CD4-positive, alpha-beta T cell treated with Interleukin-15 for 4 hours (primary cell): ENCODE results near the gene IL11RA.

Experiments used
- DNase-seq: peaks from one replicate; pipeline ENCODE4 v3.0.0-alpha.2; 2020; ENCODE audit warnings: low spot score

The IL11RA gene

DNA sequence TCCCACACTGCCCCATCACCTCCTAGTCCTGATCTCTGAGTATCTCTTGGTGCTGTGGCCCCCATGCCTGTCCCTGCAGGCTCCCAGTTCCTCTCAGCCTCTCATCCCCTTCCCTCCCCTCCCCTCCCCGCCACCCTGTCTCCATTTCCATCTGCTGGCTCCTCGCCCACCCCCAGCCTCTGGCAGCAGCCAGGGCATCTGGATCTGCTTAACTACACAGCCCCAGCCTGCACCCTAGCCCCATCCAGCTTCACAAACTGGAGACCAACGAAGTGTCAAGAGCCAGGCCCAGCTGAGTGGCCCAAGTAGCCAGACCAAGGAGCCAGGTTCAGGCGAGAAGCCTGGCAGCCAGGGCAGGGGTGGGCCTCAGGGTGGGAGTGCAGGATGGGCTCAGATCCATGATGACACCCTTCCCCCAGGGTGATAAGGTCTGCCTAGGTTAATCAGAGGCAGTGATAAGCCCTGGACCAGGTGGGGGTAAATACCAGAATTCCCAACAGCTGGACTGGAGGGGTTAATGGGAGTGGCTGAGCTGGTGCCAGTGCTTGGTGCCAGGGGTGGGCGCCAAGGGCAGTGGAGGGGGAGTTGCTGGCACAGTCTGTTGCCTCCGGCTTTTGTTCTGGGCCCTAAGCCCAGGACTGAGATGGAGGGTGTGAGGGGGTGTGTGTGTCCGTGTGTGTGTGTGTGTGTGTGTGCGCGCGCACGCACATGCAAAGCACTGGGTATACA, 2.5 kb downstream of the IL11RA start:
- no peak for DNase-seq

DNA sequence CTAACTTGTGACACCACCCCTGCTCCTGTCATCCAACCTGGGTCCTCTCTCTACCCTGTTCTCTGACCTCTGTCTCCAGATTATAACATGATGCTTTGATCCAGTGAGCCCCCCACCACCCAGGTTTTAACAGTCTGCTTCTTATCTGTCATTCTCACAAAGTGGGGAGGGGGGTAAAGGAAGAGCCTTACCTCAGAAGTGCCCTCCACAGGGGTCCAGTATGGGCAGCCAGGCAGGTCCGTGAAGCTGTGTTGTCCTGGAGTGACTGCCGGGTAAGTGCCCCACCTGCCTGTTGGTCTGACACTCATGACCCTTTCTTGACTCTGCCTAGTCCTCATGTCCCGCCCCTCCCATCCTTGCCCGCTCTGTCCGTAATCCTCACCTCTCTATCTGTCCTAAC, 3.4 kb downstream of the IL11RA start:
- DNase-seq, result no peak

GRCh38 chr9:34656992-34657391, 5.0 kb downstream of the IL11RA start:
- DNase-seq, result no peak

GRCh38 chr9:34658461-34658860, 6.5 kb downstream of the IL11RA start:
- no peak for DNase-seq

DNA sequence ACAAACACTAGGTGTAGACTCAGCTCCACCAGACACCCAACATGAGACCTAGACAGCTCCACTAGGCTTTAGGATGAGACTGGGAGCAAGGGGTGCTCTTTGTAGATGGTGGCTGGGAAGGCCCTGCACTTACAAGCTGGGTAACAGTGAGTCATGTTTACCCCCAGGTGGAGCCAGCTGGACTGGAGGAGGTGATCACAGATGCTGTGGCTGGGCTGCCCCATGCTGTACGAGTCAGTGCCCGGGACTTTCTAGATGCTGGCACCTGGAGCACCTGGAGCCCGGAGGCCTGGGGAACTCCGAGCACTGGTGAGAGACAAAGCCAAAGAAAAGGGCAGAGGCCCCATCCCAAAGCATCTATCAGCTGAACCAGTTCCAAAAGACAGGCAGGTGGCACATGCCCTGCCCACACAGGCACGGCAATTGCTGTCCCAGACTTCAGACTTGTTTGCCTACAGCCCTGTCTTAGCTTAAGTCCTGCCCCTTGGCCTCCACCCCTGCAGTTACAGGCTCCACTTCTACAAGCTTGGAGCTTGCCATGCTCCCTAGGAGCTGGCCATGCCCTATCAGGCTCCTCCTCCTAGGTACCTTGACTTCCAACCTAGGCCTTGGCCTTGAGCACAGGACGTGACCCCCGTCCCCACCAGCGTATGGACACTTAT, 7.7 kb downstream of the IL11RA start:
- DNase-seq, result peak; percentile 25

DNA sequence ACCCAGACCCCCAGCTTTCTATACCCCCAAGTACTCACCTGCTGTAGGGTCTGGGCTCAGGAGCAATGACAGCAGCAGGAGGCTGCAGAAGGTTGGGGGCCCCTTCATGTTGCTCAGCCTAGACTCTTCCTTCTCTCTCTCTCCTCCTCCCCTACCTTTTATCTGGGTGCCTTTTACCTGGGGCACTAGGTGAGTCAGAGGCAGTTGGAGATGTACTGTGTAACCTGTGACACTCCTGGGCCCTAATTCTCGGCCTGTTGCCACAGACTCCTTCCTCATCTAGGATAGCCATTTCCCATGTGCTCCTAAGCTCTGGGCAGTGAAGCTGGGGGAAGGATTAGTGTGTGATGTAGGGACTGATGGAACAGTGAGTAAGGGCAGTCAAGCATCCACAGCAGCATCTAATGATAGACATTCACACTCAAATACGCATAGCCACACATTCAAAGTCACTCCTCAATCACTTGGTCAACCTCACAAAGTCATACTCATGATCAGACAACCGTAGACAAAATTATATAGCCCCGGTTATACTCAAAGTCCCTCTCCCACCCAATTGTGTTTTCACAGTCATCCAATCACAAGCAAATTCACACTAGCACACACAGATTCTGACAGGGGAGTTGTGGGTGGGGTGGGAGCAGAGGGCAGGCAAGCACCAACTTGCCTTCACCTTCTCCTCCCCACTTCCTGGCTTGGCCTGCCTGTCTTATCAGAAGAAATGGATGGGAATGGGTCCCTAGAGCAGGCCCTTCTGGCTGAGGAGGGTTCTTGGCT, 10.7 kb downstream of the IL11RA start, which contains the start of gene CCL27:
TSS of gene CCL27 (minus strand) at position 132 of the 777 bp plus-strand sequence. CDS start at position 108, 24 bp downstream.
- DNase-seq, result peak; percentile 69

DNA sequence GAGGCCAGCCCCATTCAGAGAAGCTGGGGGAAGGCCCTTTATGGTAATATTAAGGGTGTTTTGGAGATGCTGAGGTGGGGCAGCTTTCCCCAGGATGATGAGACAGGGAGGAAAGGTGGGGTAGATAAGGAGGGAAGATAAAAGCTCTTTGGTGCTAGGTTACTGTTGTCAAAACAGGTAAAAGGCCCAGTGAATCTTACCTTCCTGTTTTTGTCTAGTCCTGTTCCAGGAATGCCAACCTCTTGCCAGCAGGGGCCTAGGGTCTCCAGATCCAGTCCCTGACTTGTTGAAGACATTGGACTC, 11.3 kb downstream of the IL11RA start:
- DNase-seq, result peak; percentile 87

- peak; percentile 86 for DNase-seq
Measured at GRCh38 chr9:34664281-34665066, 12.5 kb downstream of the IL11RA start.

GRCh38 chr9:34665067-34665380, 13.0 kb downstream of the IL11RA start:
- no peak for DNase-seq

DNA sequence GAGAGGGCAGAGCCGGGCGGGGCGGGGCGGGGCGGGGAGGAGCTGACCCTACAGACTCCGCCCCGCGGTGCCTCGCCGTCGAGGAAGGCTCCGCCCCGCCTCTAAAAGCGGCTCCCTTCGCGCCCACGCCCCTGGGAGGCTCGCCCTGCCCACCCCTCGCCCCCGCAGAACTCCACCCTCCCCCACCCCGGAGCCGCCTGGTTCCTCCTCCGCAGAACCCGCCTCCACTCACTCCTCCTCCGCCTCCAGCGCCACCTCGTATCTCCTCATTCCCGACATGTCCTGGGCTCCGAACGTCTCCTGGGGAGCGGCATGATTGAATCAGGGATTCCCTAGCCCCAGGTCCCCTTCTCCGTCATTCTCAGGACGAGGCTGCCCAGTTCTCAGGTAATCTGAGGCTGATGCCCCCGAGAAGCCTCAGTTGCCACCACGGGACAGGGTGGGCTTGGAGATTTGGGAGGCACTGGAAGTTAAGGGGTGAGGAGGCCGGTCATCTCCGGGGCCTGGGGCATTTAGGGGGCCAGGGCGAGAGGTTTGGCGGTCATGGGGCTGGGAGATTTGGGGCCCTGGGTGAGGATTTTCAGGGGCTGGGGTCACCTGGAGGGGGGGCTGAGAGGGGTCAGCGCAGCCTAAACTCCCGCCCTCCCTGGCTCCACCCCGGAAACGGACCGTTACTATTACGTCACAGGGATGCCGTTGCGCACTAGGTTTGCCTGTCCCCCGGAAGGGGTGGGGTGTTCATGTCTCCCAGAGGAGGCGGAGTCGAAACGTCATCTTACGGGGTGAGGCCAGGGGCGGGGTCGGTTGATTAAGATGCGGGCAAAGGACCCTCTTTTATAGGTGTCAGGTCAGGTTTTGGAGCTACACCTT, 13.6 kb downstream of the IL11RA start:
- peak; percentile 91 for DNase-seq

- no peak for DNase-seq
Measured at GRCh38 chr9:34669809-34670562, 18.0 kb downstream of the IL11RA start.

DNA sequence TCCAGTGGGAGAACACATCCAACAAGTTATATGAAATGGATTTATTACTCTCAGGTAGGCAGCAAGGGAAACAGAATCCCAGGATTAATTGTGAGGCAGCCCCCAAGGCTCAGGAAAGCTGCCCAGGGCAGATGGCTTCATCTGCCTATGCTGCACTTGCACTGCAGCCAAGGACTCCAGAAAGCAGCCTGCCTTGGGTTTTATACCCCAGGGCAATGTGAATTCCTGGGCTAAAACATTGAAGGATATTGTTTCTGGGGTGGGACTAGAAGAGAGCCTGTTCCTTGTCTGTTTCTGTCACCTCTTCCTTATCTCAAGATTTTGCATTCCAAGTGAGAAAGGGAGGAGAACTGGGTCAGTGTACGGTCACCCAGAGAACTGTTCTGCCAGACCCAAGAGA, 19.3 kb downstream of the IL11RA start:
- DNase-seq, result no peak

DNA sequence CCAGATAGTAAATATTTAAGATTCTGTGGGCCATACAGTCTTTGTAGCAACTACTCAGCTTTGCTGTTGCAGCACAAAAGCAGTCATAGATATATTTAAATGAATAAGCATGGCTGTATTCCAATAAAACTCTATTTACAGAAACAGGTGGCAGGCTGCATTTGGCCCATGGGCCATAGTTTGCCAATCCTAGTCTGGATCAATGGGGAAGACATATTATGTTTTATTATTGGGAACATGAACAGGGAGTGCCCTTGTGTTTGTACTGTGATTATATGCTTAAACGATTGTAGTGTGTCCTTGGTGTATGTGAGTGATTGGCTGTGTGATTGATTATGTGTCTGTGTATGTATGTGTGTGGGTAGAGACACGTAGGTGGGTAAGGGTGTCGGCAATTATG, 22.5 kb downstream of the IL11RA start:
- DNase-seq, result no peak

- peak; percentile 60 for DNase-seq
Measured at GRCh38 chr9:34675048-34675714, 23.2 kb downstream of the IL11RA start.

- no peak for DNase-seq
Measured at GRCh38 chr9:34675869-34676268, 23.9 kb downstream of the IL11RA start.

- no peak for DNase-seq
Measured at GRCh38 chr9:34684145-34684544, 32.2 kb downstream of the IL11RA start.

DNA sequence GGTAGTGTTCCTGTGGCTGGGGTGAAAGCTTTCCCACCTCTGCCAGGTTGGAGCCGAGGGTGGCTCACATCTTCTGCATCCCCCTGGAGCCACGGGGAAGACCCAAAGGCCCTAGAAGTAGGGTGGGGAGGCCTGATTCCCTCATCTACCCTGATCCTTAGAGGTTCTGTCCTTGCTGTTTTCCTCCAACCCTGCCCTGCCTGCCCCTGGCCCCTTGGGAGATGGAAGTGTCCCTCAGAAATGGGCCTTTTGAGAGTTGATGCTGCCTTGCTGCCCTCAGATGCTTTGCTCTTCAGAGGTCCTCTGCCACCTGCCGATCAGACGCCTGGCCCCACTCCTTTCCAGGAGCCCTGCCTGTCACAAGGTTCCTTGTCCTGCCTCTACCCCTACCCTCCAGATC, 32.8 kb downstream of the IL11RA start:
- no peak for DNase-seq

- no peak for DNase-seq
Measured at GRCh38 chr9:34685591-34685990, 33.6 kb downstream of the IL11RA start.

GRCh38 chr9:34686231-34686630, 34.2 kb downstream of the IL11RA start:
- DNase-seq, result no peak

- no peak for DNase-seq
Measured at GRCh38 chr9:34686732-34687131, 34.7 kb downstream of the IL11RA start.
